ENCODE measurements around the gene FTHL17. TPM values are rescaled to one million over a fixed set of nuclear protein-coding genes. Genes with fewer than 3 reads are reported as not detected.

The FTHL17 gene
- total RNA-seq, 1 donor from 2014 or later: not detected

- no peak for TF ChIP-seq CTCF (IDR thresholded peaks at IDR 0.05)
- no peaks in the 10 kb centered on the region for H3K9me3 Mint-ChIP-seq (ENCODE audit: unreplicated experiment)
- H3K27me3 Mint-ChIP-seq (ENCODE audit: unreplicated experiment): peaks cover 22% of the 10 kb centered on the region
- H3K4me3 Mint-ChIP-seq (ENCODE audit: unreplicated experiment): no peak overlapping the region
- no peak for DNase-seq (ENCODE audit: extremely low spot score, unreplicated experiment)
- H3K36me3 Mint-ChIP-seq (ENCODE audit: unreplicated experiment): no peaks in the 10 kb centered on the region
- H3K27ac Mint-ChIP-seq (ENCODE audit: unreplicated experiment): no peak overlapping the region
- no peaks in the 10 kb centered on the region for H3K4me1 Mint-ChIP-seq (ENCODE audit: unreplicated experiment)
These were observed 44.5 kb downstream of the FTHL17 start for GRCh38 chrX:31027351-31027750.

DNA sequence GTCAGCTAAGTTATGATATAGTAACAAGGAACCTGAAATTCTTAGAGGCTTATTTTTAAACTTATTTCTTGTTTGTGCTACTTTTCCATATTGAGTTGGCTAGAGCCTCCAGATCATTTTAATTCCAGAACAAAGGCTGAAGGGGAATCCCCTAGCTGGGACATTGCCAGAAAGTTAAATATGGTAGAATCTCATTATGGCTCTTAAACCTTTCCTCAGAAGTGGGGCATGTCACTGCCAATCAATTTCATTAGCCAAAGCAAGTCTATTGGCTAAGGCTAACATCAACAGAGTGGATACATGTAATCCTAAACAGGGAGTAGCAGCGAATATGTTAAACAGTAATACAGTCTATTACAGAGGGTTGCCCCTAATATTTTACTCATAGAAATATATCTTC is 47.0 kb downstream of the FTHL17 start:
- H3K27me3 Mint-ChIP-seq (ENCODE audit: unreplicated experiment): peaks cover 11% of the 10 kb centered on the region

GRCh38 chrX:31021537-31021936 is 50.3 kb downstream of the FTHL17 start:
- Mint-ChIP-seq H3K9me3 (ENCODE audit: unreplicated experiment) (no peaks in the 10 kb centered on the region), H3K27me3 (ENCODE audit: unreplicated experiment) (no peaks in the 10 kb centered on the region), H3K4me1 (ENCODE audit: unreplicated experiment) (no peaks in the 10 kb centered on the region), H3K36me3 (ENCODE audit: unreplicated experiment) (no peaks in the 10 kb centered on the region), H3K27ac (ENCODE audit: unreplicated experiment) (no peak overlapping the region), H3K4me3 (ENCODE audit: unreplicated experiment) (no peak overlapping the region)
- no peak for TF ChIP-seq CTCF (IDR thresholded peaks at IDR 0.05)
- no peak for DNase-seq (ENCODE audit: extremely low spot score, unreplicated experiment)

More for the DNA sequence above, 47.0 kb downstream of the FTHL17 start:
- Mint-ChIP-seq H3K4me3 (ENCODE audit: unreplicated experiment) (no peak overlapping the region), H3K4me1 (ENCODE audit: unreplicated experiment) (no peaks in the 10 kb centered on the region), H3K36me3 (ENCODE audit: unreplicated experiment) (no peaks in the 10 kb centered on the region), H3K9me3 (ENCODE audit: unreplicated experiment) (no peaks in the 10 kb centered on the region), H3K27ac (ENCODE audit: unreplicated experiment) (no peak overlapping the region)
- DNase-seq (ENCODE audit: extremely low spot score, unreplicated experiment): no peak
- no peak for TF ChIP-seq CTCF (IDR thresholded peaks at IDR 0.05)

Other genes starting within 250 kb of the FTHL17 start
- 12.2 and 13.3 TPM in 2 replicates for gene TAB3, start 182.8 kb downstream of the FTHL17 start, total RNA-seq